ENCODE results near the gene FNIP1. TPM values are rescaled to one million over a fixed set of nuclear protein-coding genes. Genes with fewer than 3 reads are reported as not detected.
"Not testable (repeated sequence)": the region's sequence is repeated elsewhere in the genome, so short reads cannot be mapped to it uniquely, and the experiment has no call there.

FNIP1 gene
- total RNA-seq (ENCODE audit: unreplicated experiment) = 30.6 TPM
- long read RNA-seq, partial matches to known transcripts = 0 of 1 reads
- long read RNA-seq, other reads (novel, unspliced or antisense) = 0 of 1 reads

DNA sequence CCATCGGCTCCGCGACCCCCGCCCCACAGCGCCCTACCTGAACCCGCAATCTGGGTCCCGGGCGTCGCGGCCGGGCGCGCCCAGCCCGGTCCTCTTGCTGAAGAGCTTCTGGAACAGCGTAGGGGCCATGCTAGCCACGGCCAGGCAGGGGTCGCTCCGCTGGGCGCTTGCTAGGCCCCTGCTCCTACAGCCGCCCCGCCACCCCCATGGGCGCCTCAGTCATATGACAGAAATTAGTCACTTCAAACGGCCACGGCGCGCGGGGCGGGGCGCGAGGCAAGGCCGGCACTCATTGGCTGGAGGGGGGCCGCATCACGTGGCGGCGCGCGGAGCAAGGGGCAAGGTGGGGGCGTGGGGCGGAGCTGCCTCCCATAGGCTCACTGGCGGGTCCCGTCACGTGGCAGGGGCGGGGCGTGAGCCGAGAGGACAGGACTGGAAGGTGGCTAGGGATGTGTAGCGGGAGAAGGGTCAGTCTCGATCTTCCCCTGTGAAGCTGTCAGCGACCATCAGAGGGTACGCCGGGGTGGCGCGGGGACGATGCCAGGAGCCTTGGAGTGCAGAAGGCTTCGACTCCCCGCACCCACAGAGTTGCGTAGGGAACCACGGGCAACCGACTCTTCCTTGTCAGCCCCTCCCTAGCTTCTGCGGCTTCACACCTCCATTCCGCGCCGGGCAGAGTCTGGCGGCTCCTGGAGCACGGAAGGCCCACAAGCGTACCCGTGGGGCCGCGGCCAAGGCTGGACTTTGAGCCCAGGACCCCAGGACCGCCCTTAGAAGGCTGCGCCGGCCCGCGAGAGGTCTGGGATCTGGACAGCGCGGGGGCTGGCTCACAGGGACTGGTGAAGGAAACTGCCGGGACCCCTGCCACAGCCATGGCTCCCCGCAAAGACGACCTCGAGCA, at the start of gene FNIP1:
Gene FNIP1 (minus strand): TSS at position 225 of the 901 bp plus-strand sequence. CDS start 96 bp downstream, at position 129.
- TF ChIP-seq, protein P1, sequence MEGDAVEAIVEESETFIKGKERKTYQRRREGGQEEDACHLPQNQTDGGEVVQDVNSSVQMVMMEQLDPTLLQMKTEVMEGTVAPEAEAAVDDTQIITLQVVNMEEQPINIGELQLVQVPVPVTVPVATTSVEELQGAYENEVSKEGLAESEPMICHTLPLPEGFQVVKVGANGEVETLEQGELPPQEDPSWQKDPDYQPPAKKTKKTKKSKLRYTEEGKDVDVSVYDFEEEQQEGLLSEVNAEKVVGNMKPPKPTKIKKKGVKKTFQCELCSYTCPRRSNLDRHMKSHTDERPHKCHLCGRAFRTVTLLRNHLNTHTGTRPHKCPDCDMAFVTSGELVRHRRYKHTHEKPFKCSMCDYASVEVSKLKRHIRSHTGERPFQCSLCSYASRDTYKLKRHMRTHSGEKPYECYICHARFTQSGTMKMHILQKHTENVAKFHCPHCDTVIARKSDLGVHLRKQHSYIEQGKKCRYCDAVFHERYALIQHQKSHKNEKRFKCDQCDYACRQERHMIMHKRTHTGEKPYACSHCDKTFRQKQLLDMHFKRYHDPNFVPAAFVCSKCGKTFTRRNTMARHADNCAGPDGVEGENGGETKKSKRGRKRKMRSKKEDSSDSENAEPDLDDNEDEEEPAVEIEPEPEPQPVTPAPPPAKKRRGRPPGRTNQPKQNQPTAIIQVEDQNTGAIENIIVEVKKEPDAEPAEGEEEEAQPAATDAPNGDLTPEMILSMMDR (IDR thresholded peaks at IDR 0.05; ENCODE audit: unreplicated experiment) = no peak
- peak; percentile 98 for DNase-seq (ENCODE audit: low spot score)
- H3K9me3 Mint-ChIP-seq (ENCODE audit: unreplicated experiment) = no peaks in the 10 kb centered on the region
- H3K4me1 Mint-ChIP-seq (ENCODE audit: unreplicated experiment) = peaks cover 25% of the 10 kb centered on the region
- H3K27me3 Mint-ChIP-seq (ENCODE audit: unreplicated experiment) = peaks cover 3% of the 10 kb centered on the region
- peak within 1 kb of the TSS; percentile 87 for H3K27ac Mint-ChIP-seq (ENCODE audit: unreplicated experiment)
- no peaks in the 10 kb centered on the region for H3K36me3 Mint-ChIP-seq (ENCODE audit: low read depth, unreplicated experiment)
- H3K4me3 Mint-ChIP-seq (ENCODE audit: unreplicated experiment) = peak within 1 kb of the TSS; percentile 99

DNA sequence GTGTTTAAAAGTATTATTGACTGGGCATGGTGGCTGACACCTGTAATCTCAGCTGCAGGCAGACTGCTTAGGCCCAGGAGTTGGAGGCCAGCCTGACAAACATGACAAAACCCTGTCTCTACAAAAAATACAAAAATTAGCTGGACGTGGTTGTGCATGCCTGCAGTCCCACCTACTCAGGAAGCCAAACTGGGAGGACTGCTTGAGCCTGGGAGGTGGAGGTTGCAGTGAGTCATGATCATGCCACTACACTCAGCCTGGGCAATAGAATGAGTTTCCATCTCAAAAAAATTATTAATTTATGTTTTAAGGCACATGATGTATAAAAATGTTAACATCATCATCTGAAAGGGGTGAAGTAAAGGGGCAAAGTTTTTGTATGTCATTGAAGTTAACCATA, 49.7 kb upstream of the FNIP1 start:
- DNase-seq (ENCODE audit: low spot score) = no peak
- TF ChIP-seq, protein P1 (IDR thresholded peaks at IDR 0.05; ENCODE audit: unreplicated experiment) = no peak
- Mint-ChIP-seq H3K36me3 (ENCODE audit: low read depth, unreplicated experiment) (peaks cover 7% of the 10 kb centered on the region), H3K4me1 (ENCODE audit: unreplicated experiment) (no peaks in the 10 kb centered on the region), H3K9me3 (ENCODE audit: unreplicated experiment) (peaks cover 16% of the 10 kb centered on the region), H3K27ac (ENCODE audit: unreplicated experiment) (no peak overlapping the region), H3K27me3 (ENCODE audit: unreplicated experiment) (no peaks in the 10 kb centered on the region), H3K4me3 (ENCODE audit: unreplicated experiment) (no peak overlapping the region)

DNA sequence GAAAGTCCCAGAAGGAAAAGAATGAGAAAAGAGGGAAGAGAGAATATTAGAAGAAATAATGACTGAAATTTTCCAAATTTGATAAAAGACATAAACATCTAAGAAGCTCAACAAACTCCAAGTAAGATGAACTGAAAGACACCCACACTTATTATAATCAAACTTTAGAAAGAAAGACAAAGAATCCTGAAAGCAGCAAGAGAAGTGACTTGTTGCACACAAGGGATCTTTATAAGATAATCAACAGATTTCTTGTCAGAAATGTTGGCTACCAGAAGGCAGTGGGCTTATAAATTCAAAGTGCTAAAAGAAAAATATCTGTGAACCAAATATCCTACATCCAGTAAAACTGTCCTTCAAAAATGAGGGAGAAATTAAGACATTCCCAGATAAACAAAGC, 49.0 kb upstream of the FNIP1 start:
- no peaks in the 10 kb centered on the region for H3K27me3 Mint-ChIP-seq (ENCODE audit: unreplicated experiment)
- TF ChIP-seq, protein P1 (IDR thresholded peaks at IDR 0.05; ENCODE audit: unreplicated experiment) = no peak
- no peak overlapping the region for H3K4me3 Mint-ChIP-seq (ENCODE audit: unreplicated experiment)
- no peak for DNase-seq (ENCODE audit: low spot score)
- H3K36me3 Mint-ChIP-seq (ENCODE audit: low read depth, unreplicated experiment) = peaks cover 7% of the 10 kb centered on the region
- H3K9me3 Mint-ChIP-seq (ENCODE audit: unreplicated experiment) = peaks cover 16% of the 10 kb centered on the region
- H3K4me1 Mint-ChIP-seq (ENCODE audit: unreplicated experiment) = no peaks in the 10 kb centered on the region
- H3K27ac Mint-ChIP-seq (ENCODE audit: unreplicated experiment) = no peak overlapping the region

DNA sequence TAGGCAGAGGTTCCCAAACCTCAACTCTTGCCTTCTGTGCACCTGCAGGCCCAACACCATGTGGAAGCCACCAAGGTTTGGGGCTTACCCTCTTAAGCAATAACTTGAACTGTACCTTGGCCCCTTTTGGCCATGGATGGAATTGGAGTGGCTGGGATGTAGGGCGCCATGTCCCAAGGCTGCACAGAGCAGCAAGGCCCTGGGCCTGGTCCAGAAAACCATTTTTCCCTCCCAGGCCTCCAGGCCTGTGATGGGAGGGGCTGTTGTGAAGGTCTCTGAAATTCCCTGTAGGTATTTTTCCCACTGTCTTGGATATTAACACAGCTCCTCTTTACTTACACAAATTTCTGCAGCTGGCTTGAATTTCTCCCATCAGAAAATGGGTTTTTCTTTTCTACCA, 46.2 kb upstream of the FNIP1 start:
- H3K4me1 Mint-ChIP-seq (ENCODE audit: unreplicated experiment); DNase-seq (ENCODE audit: low spot score); H3K4me3 Mint-ChIP-seq (ENCODE audit: unreplicated experiment); H3K27me3 Mint-ChIP-seq (ENCODE audit: unreplicated experiment); H3K36me3 Mint-ChIP-seq (ENCODE audit: low read depth, unreplicated experiment); H3K27ac Mint-ChIP-seq (ENCODE audit: unreplicated experiment): not testable (repeated sequence)
- H3K9me3 Mint-ChIP-seq (ENCODE audit: unreplicated experiment) = peaks cover 16% of the 10 kb centered on the region

DNA sequence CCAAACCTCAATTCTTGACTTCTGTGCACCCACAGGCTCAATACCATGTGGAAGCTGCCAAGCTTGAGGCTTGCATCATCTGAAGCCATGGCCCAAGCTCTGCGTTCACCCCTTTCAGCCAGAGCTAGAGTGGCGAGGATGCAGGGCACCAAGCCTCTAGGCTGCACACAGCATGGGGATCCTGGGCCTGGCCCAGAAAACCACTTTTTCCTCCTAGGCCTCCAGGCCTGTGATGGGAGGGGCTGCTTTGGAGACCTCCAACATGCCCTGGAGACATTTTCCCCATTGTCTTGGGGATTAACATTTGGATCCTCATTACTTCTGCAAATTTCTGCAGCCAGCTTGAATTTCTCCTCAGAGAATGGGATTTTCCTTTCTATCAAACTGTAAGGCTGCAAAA, 35.9 kb upstream of the FNIP1 start:
- not testable (repeated sequence) for H3K4me1 Mint-ChIP-seq (ENCODE audit: unreplicated experiment); DNase-seq (ENCODE audit: low spot score); H3K9me3 Mint-ChIP-seq (ENCODE audit: unreplicated experiment); H3K27ac Mint-ChIP-seq (ENCODE audit: unreplicated experiment); H3K4me3 Mint-ChIP-seq (ENCODE audit: unreplicated experiment); H3K36me3 Mint-ChIP-seq (ENCODE audit: low read depth, unreplicated experiment); H3K27me3 Mint-ChIP-seq (ENCODE audit: unreplicated experiment)

Measured in endothelial cell (in vitro differentiated cells).